Karpas-422 (cell line): ENCODE measurements around the gene CASP1. TPM values are rescaled to one million over a fixed set of nuclear protein-coding genes. Genes with fewer than 3 reads are reported as not detected.
"Not testable (repeated sequence)": the region's sequence is repeated elsewhere in the genome, so short reads cannot be mapped to it uniquely, and the experiment has no call there.

Experiments used
- DNase-seq: peaks from one replicate; pipeline ENCODE4 v3.0.0-alpha.2; 2015
- H2AFZ ChIP-seq: fragments of 200-600 bp; sonication (generic); 2 replicates; pipeline ENCODE4 v1.6.1; 2014; ENCODE audit warnings: antibody characterized with exemption, low read length, mixed read lengths
- H3K27ac ChIP-seq: fragments of 200-600 bp; sonication (generic); 2 replicates; pipeline ENCODE4 v1.5.1; 2014; ENCODE audit warnings: mild to moderate bottlenecking, low read length, moderate library complexity
- H3K27me3 ChIP-seq: fragments of 200-600 bp; sonication (generic); 2 replicates; pipeline ENCODE4 v1.6.1; 2014; ENCODE audit warnings: low read length, mixed read lengths
- H3K36me3 ChIP-seq: fragments of 200-600 bp; sonication (generic); 2 replicates; pipeline ENCODE4 v1.6.1; 2014; ENCODE audit warnings: low read length, mixed read lengths; ENCODE audit not compliant: insufficient read depth
- H3K4me1 ChIP-seq: fragments of 200-600 bp; sonication (generic); 2 replicates; pipeline ENCODE4 v1.6.1; 2014; ENCODE audit warnings: mild to moderate bottlenecking, low read length, mixed read lengths
- H3K4me2 ChIP-seq: fragments of 200-600 bp; sonication (generic); 2 replicates; pipeline ENCODE4 v1.6.1; 2014; ENCODE audit warnings: low read length, low read depth, mild to moderate bottlenecking; ENCODE audit not compliant: poor library complexity, severe bottlenecking
- H3K4me3 ChIP-seq: fragments of 200-600 bp; sonication (generic); 2 replicates; pipeline ENCODE4 v1.5.1; 2014; ENCODE audit warnings: mild to moderate bottlenecking, antibody characterized with exemption, low read length, mixed read lengths
- H3K79me2 ChIP-seq: fragments of 200-600 bp; sonication (generic); 2 replicates; pipeline ENCODE4 v1.6.1; 2014; ENCODE audit warnings: mild to moderate bottlenecking, low read length, mixed read lengths
- H3K9ac ChIP-seq: fragments of 200-600 bp; sonication (generic); 2 replicates; pipeline ENCODE4 v1.6.0; 2014; ENCODE audit warnings: low read length
- H3K9me2 ChIP-seq: fragments of 200-600 bp; sonication (generic), shearing (Covaris generic); replicated peaks from 2 replicates; pipeline ENCODE4 v1.6.0; 2014; ENCODE audit warnings: mild to moderate bottlenecking, low read length, moderate library complexity; ENCODE audit not compliant: insufficient read depth
- H3K9me3 ChIP-seq: fragments of 300-700, 200-600 bp; sonication (generic); 2 replicates; pipeline ENCODE4 v1.6.1; 2014; ENCODE audit warnings: low read length, mixed read lengths
- H4K20me1 ChIP-seq: fragments of 200-600 bp; sonication (generic); 2 replicates; pipeline ENCODE4 v1.6.1; 2014; ENCODE audit warnings: mild to moderate bottlenecking, antibody characterized with exemption, low read length, low read depth; ENCODE audit not compliant: insufficient read depth
- total RNA-seq: library from RNA; depleted of rRNA; stranded (reverse); fragments of >200 nt; shearing (Covaris generic); gene quantifications from 2 replicates; pipeline ENCODE4 v1.2.3, GENCODE V29; 2014; ENCODE audit warnings: low replicate concordance

CASP1 gene
- total RNA-seq, 1 experiment from 2014 or later = 3.9 TPM

DNA sequence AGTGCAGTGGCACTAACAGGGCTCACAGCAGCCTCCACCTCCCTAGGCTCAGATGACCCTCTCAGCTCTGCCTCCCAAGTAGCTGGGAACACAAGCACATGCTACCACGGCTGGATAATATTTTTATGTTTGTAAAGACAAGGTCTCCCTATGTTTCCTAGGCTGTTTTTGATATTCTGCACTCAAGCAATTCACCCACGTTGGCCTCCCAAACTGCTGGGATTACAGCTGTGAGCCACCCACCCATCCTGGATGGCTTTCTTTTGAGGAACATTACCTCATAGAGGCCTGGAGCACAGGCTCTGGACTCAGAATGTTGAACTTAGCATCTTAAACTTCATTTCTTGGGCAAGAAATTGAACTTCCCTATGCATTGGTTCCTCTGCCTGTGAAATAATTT is 37.1 kb upstream of the CASP1 start:
- not testable (repeated sequence) for H3K27me3 ChIP-seq, H3K4me3 ChIP-seq, H3K4me2 ChIP-seq, H3K27ac ChIP-seq, H3K79me2 ChIP-seq, H3K9me3 ChIP-seq, H3K9ac ChIP-seq, DNase-seq, H2AFZ ChIP-seq, H3K9me2 ChIP-seq, H3K4me1 ChIP-seq, H3K36me3 ChIP-seq, H4K20me1 ChIP-seq

DNA sequence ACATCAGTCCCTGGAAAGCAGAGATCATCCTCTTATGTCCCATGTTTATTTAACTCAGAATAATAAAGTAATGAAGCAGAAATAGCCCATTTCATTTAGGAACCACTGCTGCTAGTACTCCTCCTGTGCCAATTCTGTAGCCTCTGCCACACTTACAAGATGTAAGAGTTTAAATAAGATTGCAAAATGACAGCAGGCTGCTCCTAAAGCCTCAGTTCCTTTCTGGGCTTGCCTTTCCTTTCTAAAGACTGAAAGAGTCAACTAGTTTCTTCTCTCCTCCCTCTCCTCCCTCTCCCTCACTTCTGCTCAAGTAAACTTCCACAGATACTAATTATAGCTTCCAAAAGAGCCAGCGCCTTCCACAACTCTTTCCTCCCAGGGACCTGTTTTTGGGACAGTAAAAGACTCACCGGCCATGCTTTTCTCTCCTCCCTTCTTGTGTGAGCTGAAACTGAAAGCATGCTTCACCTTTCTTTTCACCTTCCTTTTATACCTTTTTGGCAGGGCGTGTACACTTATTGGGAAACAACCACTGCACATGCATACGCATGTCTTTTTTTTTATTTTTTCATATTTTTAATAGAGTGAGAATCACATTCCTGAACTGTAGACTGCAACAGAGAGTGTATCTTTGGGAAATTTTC is 36.3 kb upstream of the CASP1 start:
- H4K20me1 ChIP-seq = no peaks in the 10 kb centered on the region
- no peaks in the 10 kb centered on the region for H3K36me3 ChIP-seq
- H3K4me2 ChIP-seq = no peak overlapping the region
- no peaks in the 10 kb centered on the region for H3K4me1 ChIP-seq
- H3K9ac ChIP-seq = no peak overlapping the region
- H3K4me3 ChIP-seq = no peak overlapping the region
- DNase-seq = no peak
- no peak overlapping the region for H3K27ac ChIP-seq
- H3K9me2 ChIP-seq = no peaks in the 10 kb centered on the region
- H3K79me2 ChIP-seq = no peaks in the 10 kb centered on the region
- no peak overlapping the region for H2AFZ ChIP-seq
- H3K27me3 ChIP-seq = no peaks in the 10 kb centered on the region
- H3K9me3 ChIP-seq = no peaks in the 10 kb centered on the region

DNA sequence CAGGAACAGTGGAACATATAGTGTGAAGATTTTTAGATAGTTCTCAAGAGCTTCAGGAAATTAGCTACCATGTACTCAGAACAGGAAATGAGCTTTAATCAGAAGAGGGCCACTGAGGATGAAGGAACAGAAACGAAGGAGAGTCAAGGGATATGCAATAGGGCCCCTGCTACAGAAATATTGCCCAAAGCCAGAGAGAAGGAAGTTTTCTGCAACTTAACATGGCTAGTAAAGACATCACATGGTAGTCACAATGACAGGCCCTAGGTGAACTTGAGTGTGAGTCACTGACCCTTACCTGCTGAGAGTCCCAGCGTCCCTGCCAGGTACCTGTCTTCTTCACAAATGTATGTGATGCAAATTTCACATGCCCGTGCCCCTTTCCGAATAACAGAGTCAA is 35.4 kb upstream of the CASP1 start:
- H3K4me3 ChIP-seq = no peak overlapping the region

DNA sequence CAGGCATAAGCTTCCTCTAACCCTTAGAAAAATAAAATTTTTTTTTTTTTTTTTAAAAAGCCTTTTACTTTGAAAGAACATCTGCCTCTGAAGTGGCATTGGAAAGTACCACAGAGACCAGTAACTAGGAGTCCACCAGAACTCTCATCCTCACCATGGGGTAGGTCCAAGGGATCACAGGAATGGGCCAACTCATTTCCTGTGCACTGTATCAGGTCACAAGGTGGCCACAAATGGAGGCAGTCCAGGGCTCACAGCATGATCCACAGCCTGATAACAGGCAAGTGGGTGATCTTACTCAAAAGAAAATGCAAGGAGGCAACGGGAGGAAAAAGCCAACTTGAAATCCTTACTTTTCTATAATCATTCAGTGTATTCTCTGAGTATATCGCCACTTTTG is 34.8 kb upstream of the CASP1 start:
- not testable (repeated sequence) for H3K27me3 ChIP-seq, H3K36me3 ChIP-seq, H3K4me2 ChIP-seq, H3K79me2 ChIP-seq, H3K4me1 ChIP-seq, H4K20me1 ChIP-seq, H3K9me2 ChIP-seq, H3K4me3 ChIP-seq, H3K27ac ChIP-seq, H2AFZ ChIP-seq, DNase-seq, H3K9ac ChIP-seq, H3K9me3 ChIP-seq

More for the DNA sequence above, 35.4 kb upstream of the CASP1 start:
- H3K36me3 ChIP-seq = no peaks in the 10 kb centered on the region
- H3K27ac ChIP-seq = no peak overlapping the region
- no peaks in the 10 kb centered on the region for H3K9me2 ChIP-seq
- H3K4me1 ChIP-seq = no peaks in the 10 kb centered on the region
- DNase-seq = no peak
- no peak overlapping the region for H3K9ac ChIP-seq
- H4K20me1 ChIP-seq = no peaks in the 10 kb centered on the region
- no peaks in the 10 kb centered on the region for H3K9me3 ChIP-seq
- H3K27me3 ChIP-seq = no peaks in the 10 kb centered on the region
- H3K4me2 ChIP-seq = no peak overlapping the region
- no peak overlapping the region for H2AFZ ChIP-seq
- H3K79me2 ChIP-seq = no peaks in the 10 kb centered on the region

DNA sequence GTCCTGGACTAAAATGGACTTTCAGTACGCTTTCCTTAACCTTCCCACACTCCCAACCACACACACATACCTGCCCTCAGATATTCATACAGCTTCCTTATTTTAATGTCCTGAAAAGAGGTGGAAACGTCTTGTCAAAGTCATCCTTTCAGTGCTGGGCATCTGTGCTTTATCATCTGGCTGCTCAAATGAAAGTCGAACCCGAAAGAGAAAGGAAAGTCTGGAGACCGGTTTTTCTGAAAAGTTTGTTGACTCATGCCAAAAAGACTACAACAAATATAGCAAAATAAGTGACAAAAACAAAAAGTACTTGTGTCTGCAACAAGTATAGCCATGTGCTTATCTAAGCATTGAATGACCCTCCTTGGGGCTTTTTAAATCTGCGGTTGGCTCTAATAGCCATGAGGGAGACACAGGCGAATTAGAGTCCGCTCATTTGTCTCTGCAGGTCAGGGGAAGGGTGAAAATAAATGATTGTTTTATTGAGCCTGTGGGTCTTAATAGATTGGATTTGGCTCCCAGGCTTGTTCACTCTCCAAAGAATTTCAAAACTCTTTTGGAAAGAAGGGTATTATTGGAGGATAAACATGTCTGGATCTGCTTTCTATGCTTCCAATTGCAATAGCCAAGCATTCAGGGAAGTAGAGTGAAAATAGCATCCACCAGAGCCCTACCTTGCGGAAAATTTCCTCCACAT is 28.4 kb upstream of the CASP1 start:
- not testable (repeated sequence) for H3K27me3 ChIP-seq, H3K9me2 ChIP-seq, H3K79me2 ChIP-seq, H4K20me1 ChIP-seq, H3K27ac ChIP-seq, H3K9ac ChIP-seq, H3K9me3 ChIP-seq, H3K36me3 ChIP-seq, DNase-seq, H3K4me1 ChIP-seq, H2AFZ ChIP-seq, H3K4me2 ChIP-seq, H3K4me3 ChIP-seq

DNA sequence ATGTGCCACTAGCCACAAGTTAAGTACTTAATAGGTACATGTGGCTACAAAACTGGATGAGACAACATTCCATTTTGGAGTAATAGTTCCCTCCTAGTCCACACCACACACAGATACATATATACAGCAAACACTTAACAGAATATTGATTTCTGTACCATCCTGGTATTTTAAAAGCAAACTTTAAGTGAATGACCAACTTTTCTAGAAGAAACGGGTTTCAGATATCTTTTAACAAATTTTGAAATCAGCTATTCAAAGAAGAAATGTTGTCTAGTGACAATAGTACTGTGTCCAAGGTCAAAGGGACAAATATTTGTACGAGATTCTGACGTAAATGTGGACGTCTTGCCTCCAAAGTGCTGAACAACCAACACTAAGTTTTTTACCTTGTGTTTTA is 22.5 kb upstream of the CASP1 start:
- Histone ChIP-seq H3K79me2 (no peaks in the 10 kb centered on the region), H3K9ac (no peak overlapping the region), H2AFZ (no peak overlapping the region), H3K9me3 (no peaks in the 10 kb centered on the region), H3K4me1 (no peaks in the 10 kb centered on the region), H3K36me3 (no peaks in the 10 kb centered on the region), H4K20me1 (no peaks in the 10 kb centered on the region), H3K27ac (no peak overlapping the region), H3K4me3 (no peak overlapping the region), H3K27me3 (peaks cover 3% of the 10 kb centered on the region; the same call in 1 of the 2 replicates), H3K4me2 (no peak overlapping the region), H3K9me2 (no peaks in the 10 kb centered on the region)
- no peak for DNase-seq

DNA sequence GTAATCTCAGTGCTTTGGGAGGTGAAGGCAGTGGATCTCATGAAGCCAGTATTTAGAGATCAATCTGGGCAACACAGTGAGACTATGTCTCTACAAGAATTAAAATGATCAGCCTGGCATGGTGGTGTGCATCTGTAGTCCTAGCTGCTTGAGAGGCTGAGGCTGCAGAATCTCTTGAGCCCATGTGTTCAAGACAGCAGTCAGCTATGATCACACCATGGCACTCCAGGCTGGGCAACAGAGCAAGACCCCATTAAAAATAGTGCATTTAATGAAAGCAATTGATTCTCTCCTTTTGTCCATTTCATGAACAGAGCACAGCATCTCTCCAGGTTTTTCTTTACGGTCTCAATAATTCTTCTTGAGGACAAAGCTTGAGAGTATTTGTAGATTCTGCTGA is 21.5 kb upstream of the CASP1 start:
- H4K20me1 ChIP-seq = no peaks in the 10 kb centered on the region
- no peaks in the 10 kb centered on the region for H3K9me2 ChIP-seq
- H3K9me3 ChIP-seq = no peaks in the 10 kb centered on the region
- no peak overlapping the region for H3K27ac ChIP-seq
- no peak overlapping the region for H2AFZ ChIP-seq
- no peak for DNase-seq
- peaks cover 3% of the 10 kb centered on the region; the same call in 1 of the 2 replicates for H3K27me3 ChIP-seq
- no peak overlapping the region for H3K9ac ChIP-seq
- no peaks in the 10 kb centered on the region for H3K4me1 ChIP-seq
- no peaks in the 10 kb centered on the region for H3K79me2 ChIP-seq
- H3K36me3 ChIP-seq = no peaks in the 10 kb centered on the region
- H3K4me3 ChIP-seq = no peak overlapping the region
- H3K4me2 ChIP-seq = no peak overlapping the region

DNA sequence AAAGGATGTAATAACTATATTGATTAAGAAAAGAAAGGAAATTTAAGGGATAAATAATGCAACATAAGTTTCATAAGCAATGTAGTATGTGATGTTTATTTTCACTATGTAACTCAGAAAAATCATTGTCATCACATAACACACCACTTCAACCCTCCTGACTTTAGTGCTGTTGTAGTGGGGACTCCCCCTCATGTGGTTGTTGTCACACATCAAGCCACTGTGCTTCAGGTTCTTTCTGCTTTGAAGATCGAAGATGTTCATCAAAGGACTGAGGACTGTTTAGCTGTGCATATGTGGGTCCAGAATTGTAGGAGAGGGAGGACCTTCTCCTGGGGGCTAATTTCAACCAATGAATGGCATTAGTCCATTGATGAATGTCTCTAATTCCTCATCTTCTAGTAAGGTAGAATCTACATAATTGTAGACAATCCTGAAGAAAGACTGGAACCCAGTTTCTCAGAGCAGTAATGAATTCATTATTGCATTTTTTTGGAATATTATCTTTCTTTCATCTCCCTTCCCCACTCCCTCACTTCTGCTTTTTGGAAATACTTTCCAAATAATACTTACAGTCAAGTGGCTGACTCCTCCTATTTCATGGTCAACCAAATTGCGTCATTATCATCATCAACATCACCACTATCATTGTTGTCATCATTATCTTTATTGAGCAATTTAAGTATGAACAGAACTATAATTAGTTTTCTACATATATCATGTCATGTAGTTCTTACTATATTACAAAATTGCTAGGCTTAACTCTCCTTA is 20.0 kb upstream of the CASP1 start:
- no peaks in the 10 kb centered on the region for H3K9me2 ChIP-seq
- H2AFZ ChIP-seq = no peak overlapping the region
- H3K27me3 ChIP-seq = peaks cover 3% of the 10 kb centered on the region; the same call in 1 of the 2 replicates
- H3K9me3 ChIP-seq = no peaks in the 10 kb centered on the region
- no peaks in the 10 kb centered on the region for H3K36me3 ChIP-seq
- no peaks in the 10 kb centered on the region for H3K79me2 ChIP-seq
- no peak for DNase-seq
- no peak overlapping the region for H3K27ac ChIP-seq
- H3K4me3 ChIP-seq = no peak overlapping the region
- H3K9ac ChIP-seq = no peak overlapping the region
- H3K4me2 ChIP-seq = no peak overlapping the region
- no peaks in the 10 kb centered on the region for H3K4me1 ChIP-seq
- H4K20me1 ChIP-seq = no peaks in the 10 kb centered on the region
